HG03439 (cell line): ENCODE data around the gene RNF31.

Experiments
- ATAC-seq: cut with Tn5 transposase; IDR thresholded peaks from one replicate; pipeline ENCODE4 v1.9.1; 2021; ENCODE audit warnings: mild to moderate bottlenecking, moderate library complexity; ENCODE audit not compliant: unreplicated experiment

RNF31 gene

GRCh38 chr14:24137529-24138395 lies 9.5 kb upstream of the RNF31 start:
- ATAC-seq, result no peak

- no peak for ATAC-seq
Measured at GRCh38 chr14:24138396-24139271, 8.7 kb upstream of the RNF31 start.

GRCh38 chr14:24139272-24139934 lies 7.9 kb upstream of the RNF31 start:
- ATAC-seq, result no peak

GRCh38 chr14:24141097-24141880 lies 6.0 kb upstream of the RNF31 start, which contains the start of gene EMC9:
EMC9 (minus strand) TSS chr14:24141591; CDS start chr14:24141304, 287 bp downstream.
- ATAC-seq, result peak; percentile 83

GRCh38 chr14:24143511-24143910 lies 3.8 kb upstream of the RNF31 start:
- no peak for ATAC-seq

- no peak for ATAC-seq
Measured at GRCh38 chr14:24144451-24144850, 2.8 kb upstream of the RNF31 start.

GRCh38 chr14:24145219-24145618 lies 2.1 kb upstream of the RNF31 start:
- no peak for ATAC-seq

GRCh38 chr14:24145690-24146452 lies 1.4 kb upstream of the RNF31 start:
- ATAC-seq, result no peak

- peak; percentile 61 for ATAC-seq
Measured at GRCh38 chr14:24146453-24146977, 783 bp upstream of the RNF31 start, which contains the start of gene PSME2. PSME2 (minus strand) TSS chr14:24146610; CDS start chr14:24146581, 29 bp downstream.

GRCh38 chr14:24147761-24148428 lies 597 bp downstream of the RNF31 start:
- ATAC-seq, result no peak

- ATAC-seq, result no peak
Measured at GRCh38 chr14:24149302-24149969, 2.1 kb downstream of the RNF31 start.

GRCh38 chr14:24150061-24150460 lies 2.8 kb downstream of the RNF31 start:
- ATAC-seq, result no peak

- no peak for ATAC-seq
Measured at GRCh38 chr14:24150567-24150966, 3.3 kb downstream of the RNF31 start.

GRCh38 chr14:24150993-24151392 lies 3.7 kb downstream of the RNF31 start:
- ATAC-seq, result no peak

GRCh38 chr14:24151404-24152080 lies 4.2 kb downstream of the RNF31 start:
- ATAC-seq, result no peak

- no peak for ATAC-seq
Measured at GRCh38 chr14:24155100-24155499, 7.8 kb downstream of the RNF31 start.

GRCh38 chr14:24156840-24157239 lies 9.5 kb downstream of the RNF31 start:
- ATAC-seq, result no peak

GRCh38 chr14:24157331-24157730 lies 10.0 kb downstream of the RNF31 start:
- ATAC-seq, result no peak
